Right lobe of liver (tissue), 4 donors: Measurements from ENCODE around the gene COPG1.

Source experiments
- POLR2A ChIP-seq: fragments of 450-650 bp; IDR thresholded peaks from one replicate; pipeline ENCODE4 v1.6.1; 2017; ENCODE audit warnings: antibody characterized with exemption, mild to moderate bottlenecking
- TF ChIP-seq, protein P1 (sequence below), 4 donors: fragments of 200-600 bp in 3 of 4; fragments of 450-650 bp in 1 of 4; IDR thresholded peaks; one replicate each; pipeline versions ENCODE4 v1.5.1 to v1.8.0; 2016 to 2022; ENCODE audit warnings: antibody characterized with exemption in 4 of 4, mild to moderate bottlenecking in 2 of 4
- donor health status: DM: no; HTN: no; CAD: no.
- donor health status: DM: no; HTN: no; CAD: no.
- donor health status: DM: no; HTN: yes; CAD: no.

DNA sequence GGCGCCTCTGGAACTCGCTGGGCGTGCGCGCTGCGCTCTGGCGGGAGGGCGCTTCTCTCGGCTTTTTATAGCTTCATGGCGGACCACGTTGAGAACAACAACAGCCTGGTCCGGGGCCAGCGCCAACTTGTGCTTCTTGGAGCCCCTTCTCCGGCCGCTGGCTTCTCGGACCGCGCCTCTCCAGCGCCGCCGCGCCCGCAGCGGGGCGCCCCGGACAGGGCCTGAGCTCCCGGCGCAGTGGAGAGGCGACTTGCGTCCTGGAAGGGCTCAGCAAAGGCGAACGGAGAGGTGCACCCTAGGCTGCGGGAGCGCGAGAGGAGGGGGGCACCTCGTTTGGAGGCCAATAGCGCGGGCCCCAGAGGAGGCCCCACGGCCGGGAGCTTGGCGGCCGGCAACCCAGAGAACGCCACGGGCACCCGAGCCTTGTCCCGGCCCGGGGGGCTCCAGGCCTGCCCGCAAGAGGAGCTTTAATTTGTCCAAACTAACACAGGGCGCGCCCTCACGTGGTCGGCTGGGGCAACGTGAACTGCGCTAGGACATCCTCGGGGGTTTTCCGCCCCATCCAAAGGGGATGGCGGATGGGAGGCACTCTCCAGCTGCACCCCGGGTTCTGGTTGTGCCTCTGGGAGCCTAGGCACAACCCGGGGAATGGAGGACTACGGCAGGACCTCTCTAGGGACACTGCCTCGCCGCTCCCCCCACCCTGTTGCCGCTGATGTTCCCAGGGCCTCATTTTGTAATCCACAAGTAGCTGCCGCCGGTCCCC is 67.0 kb downstream of the COPG1 start:
- TF ChIP-seq, protein P1, sequence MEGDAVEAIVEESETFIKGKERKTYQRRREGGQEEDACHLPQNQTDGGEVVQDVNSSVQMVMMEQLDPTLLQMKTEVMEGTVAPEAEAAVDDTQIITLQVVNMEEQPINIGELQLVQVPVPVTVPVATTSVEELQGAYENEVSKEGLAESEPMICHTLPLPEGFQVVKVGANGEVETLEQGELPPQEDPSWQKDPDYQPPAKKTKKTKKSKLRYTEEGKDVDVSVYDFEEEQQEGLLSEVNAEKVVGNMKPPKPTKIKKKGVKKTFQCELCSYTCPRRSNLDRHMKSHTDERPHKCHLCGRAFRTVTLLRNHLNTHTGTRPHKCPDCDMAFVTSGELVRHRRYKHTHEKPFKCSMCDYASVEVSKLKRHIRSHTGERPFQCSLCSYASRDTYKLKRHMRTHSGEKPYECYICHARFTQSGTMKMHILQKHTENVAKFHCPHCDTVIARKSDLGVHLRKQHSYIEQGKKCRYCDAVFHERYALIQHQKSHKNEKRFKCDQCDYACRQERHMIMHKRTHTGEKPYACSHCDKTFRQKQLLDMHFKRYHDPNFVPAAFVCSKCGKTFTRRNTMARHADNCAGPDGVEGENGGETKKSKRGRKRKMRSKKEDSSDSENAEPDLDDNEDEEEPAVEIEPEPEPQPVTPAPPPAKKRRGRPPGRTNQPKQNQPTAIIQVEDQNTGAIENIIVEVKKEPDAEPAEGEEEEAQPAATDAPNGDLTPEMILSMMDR (IDR thresholded peaks at IDR 0.05), result peak in 3 of 4 donors; percentile 50 to 63 (median 54)
- peak; percentile 99 for TF ChIP-seq POLR2A
